Measurements from ENCODE around the gene CDAN1.
A peak's percentile ranks its signal among the peaks of the same experiment; 100 is the strongest.

The CDAN1 gene

DNA sequence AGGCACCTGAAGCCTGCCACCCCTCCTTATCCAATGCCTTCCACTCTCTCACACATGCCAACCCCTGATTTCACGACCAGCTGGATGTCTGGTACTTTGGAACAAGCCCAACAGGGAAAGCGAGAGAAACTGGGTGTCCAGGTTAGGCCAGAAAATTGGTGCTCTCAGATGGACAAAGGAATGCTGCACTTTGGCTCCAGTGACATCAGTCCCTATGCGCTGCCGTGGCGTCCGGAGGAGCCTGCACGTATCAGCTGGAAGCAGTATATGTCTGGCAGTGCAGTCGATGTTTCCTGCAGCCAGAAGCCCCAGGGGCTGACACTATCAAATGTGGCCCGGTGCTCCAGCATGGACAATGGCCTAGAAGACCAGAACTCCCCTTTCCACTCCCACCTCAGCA, 45.2 kb downstream of the CDAN1 start:
- Histone ChIP-seq H3K9me2 (replicated peaks; ENCODE audit: low read depth, low read length) (no peaks in the 10 kb centered on the region), H3K9me3 (ENCODE audit: insufficient read depth, low read depth, low read length) (no peaks in the 10 kb centered on the region), H4K20me1 (ENCODE audit: insufficient read depth, low read length, poor library complexity, severe bottlenecking) (no peaks in the 10 kb centered on the region), H2AFZ (ENCODE audit: low read length) (no peak overlapping the region), H3K4me1 (ENCODE audit: insufficient read depth, low read length, poor library complexity, severe bottlenecking) (peaks cover 12% of the 10 kb centered on the region), H3K79me2 (ENCODE audit: insufficient read depth, low read length) (no peaks in the 10 kb centered on the region), H3K4me2 (ENCODE audit: low read depth, low read length, poor library complexity, severe bottlenecking) (peak overlapping the region; percentile 41), H3K4me3 (ENCODE audit: low read length, poor library complexity, severe bottlenecking) (no peak overlapping the region), H3K36me3 (ENCODE audit: insufficient read depth, low read length) (peaks cover 41% of the 10 kb centered on the region; the same call in 1 of the 2 replicates), H3F3A (ENCODE audit: low read depth) (no peaks in the 10 kb centered on the region), H3K27me3 (ENCODE audit: insufficient read depth, low read length, poor library complexity, severe bottlenecking) (no peaks in the 10 kb centered on the region), H3K9ac (ENCODE audit: low read depth, low read length, poor library complexity, severe bottlenecking) (no peak overlapping the region)
- TF ChIP-seq CTCF (conservative IDR thresholded peaks at IDR 0.05; ENCODE audit: low read length) (no peak), EZH2phosphoT487 (IDR thresholded peaks at IDR 0.05; ENCODE audit: borderline replicate concordance) (no peak)

GRCh38 chr15:42691308-42691707, 45.6 kb downstream of the CDAN1 start:
- H3F3A ChIP-seq (ENCODE audit: low read depth): no peaks in the 10 kb centered on the region
- no peaks in the 10 kb centered on the region for H3K27me3 ChIP-seq (ENCODE audit: insufficient read depth, low read length, poor library complexity, severe bottlenecking)
- H3K9me3 ChIP-seq (ENCODE audit: insufficient read depth, low read depth, low read length): no peaks in the 10 kb centered on the region
- H3K4me2 ChIP-seq (ENCODE audit: low read depth, low read length, poor library complexity, severe bottlenecking): peak overlapping the region; percentile 41
- TF ChIP-seq CTCF (conservative IDR thresholded peaks at IDR 0.05; ENCODE audit: low read length): no peak
- TF ChIP-seq EZH2phosphoT487 (IDR thresholded peaks at IDR 0.05; ENCODE audit: borderline replicate concordance): no peak
- peaks cover 12% of the 10 kb centered on the region for H3K4me1 ChIP-seq (ENCODE audit: insufficient read depth, low read length, poor library complexity, severe bottlenecking)
- peaks cover 45% of the 10 kb centered on the region; the same call in 1 of the 2 replicates for H3K36me3 ChIP-seq (ENCODE audit: insufficient read depth, low read length)
- H2AFZ ChIP-seq (ENCODE audit: low read length): no peak overlapping the region
- H3K4me3 ChIP-seq (ENCODE audit: low read length, poor library complexity, severe bottlenecking): peak overlapping the region; percentile 17
- H4K20me1 ChIP-seq (ENCODE audit: insufficient read depth, low read length, poor library complexity, severe bottlenecking): no peaks in the 10 kb centered on the region
- no peak overlapping the region for H3K9ac ChIP-seq (ENCODE audit: low read depth, low read length, poor library complexity, severe bottlenecking)
- no peaks in the 10 kb centered on the region for H3K9me2 ChIP-seq (replicated peaks; ENCODE audit: low read depth, low read length)
- no peaks in the 10 kb centered on the region for H3K79me2 ChIP-seq (ENCODE audit: insufficient read depth, low read length)

DNA sequence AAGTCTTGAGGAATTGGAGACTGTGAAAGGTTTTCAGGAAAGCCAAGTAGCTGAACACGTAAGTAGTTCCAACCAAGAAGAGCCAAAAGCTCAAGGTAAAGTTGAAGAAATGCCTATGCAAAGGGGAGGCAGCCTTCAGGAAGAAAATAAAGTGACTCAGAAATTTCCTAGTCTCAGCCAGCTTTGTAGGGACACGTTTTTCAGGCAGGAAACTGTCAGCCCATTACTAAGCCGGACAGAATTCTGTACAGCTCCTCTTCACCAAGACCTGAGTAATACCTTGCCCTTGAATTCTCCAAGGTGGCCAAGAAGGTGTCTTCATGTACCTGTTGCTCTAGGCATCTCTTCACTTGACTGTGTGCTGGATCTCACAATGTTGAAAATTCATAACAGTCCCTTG, 48.6 kb downstream of the CDAN1 start:
- H3K4me3 ChIP-seq (ENCODE audit: low read length, poor library complexity, severe bottlenecking): no peak overlapping the region
- no peaks in the 10 kb centered on the region for H3K9me3 ChIP-seq (ENCODE audit: insufficient read depth, low read depth, low read length)
- no peak overlapping the region for H2AFZ ChIP-seq (ENCODE audit: low read length)
- H3K79me2 ChIP-seq (ENCODE audit: insufficient read depth, low read length): no peaks in the 10 kb centered on the region
- H3F3A ChIP-seq (ENCODE audit: low read depth): no peaks in the 10 kb centered on the region
- peaks cover 60% of the 10 kb centered on the region; the same call in 1 of the 2 replicates for H3K36me3 ChIP-seq (ENCODE audit: insufficient read depth, low read length)
- H3K9ac ChIP-seq (ENCODE audit: low read depth, low read length, poor library complexity, severe bottlenecking): no peak overlapping the region
- H3K4me1 ChIP-seq (ENCODE audit: insufficient read depth, low read length, poor library complexity, severe bottlenecking): peaks cover 12% of the 10 kb centered on the region
- no peaks in the 10 kb centered on the region for H3K9me2 ChIP-seq (replicated peaks; ENCODE audit: low read depth, low read length)
- TF ChIP-seq CTCF (conservative IDR thresholded peaks at IDR 0.05; ENCODE audit: low read length): no peak
- no peak for TF ChIP-seq EZH2phosphoT487 (IDR thresholded peaks at IDR 0.05; ENCODE audit: borderline replicate concordance)
- H3K4me2 ChIP-seq (ENCODE audit: low read depth, low read length, poor library complexity, severe bottlenecking): no peak overlapping the region
- H4K20me1 ChIP-seq (ENCODE audit: insufficient read depth, low read length, poor library complexity, severe bottlenecking): no peaks in the 10 kb centered on the region
- H3K27me3 ChIP-seq (ENCODE audit: insufficient read depth, low read length, poor library complexity, severe bottlenecking): no peaks in the 10 kb centered on the region
